Measurements from ENCODE around the gene LRP6. TPM values are rescaled to one million over a fixed set of nuclear protein-coding genes. Genes with fewer than 3 reads are reported as not detected.

Gene LRP6
- total and polyA plus RNA-seq, 2 of the 13 experiments (the other 11 are each of a cell fraction or from before 2014, with no cell fraction given), result 33.8 to 42.0 TPM

DNA sequence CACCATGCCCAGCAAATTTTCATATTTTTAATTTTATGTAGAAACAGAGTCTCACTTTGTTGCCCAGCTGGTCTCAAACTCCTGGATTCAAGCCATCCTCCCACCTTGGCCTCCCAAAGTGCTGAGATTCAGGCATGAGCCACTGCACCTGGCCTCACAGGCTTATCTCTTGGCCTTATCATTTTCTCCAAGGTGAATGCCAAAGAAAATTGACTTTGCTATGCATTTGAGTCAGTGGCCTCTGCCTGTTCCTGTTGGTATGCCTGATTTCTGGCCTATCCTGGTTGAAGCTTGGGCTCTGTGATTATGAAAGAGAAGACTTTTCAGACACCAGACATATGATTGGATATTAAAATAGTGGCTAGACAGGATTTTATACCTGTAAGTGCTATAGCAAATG, 49.0 kb upstream of the LRP6 start:
- DNase-seq (ENCODE audit: low spot score), result no peak
- no peak for TF ChIP-seq MED8 (CRISPR knock-in tag; IDR thresholded peaks at IDR 0.05; ENCODE audit: insufficient replicate concordance)
- no peak for TF ChIP-seq ZNF17 (CRISPR knock-in tag; IDR thresholded peaks at IDR 0.05)
- no peak for TF ChIP-seq ZNF260 (CRISPR knock-in tag; IDR thresholded peaks at IDR 0.05; ENCODE audit: borderline replicate concordance, low read depth)
- TF ChIP-seq ZNF768 (CRISPR knock-in tag; IDR thresholded peaks at IDR 0.05), result no peak
- TF ChIP-seq, protein P1, sequence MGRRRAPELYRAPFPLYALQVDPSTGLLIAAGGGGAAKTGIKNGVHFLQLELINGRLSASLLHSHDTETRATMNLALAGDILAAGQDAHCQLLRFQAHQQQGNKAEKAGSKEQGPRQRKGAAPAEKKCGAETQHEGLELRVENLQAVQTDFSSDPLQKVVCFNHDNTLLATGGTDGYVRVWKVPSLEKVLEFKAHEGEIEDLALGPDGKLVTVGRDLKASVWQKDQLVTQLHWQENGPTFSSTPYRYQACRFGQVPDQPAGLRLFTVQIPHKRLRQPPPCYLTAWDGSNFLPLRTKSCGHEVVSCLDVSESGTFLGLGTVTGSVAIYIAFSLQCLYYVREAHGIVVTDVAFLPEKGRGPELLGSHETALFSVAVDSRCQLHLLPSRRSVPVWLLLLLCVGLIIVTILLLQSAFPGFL (CRISPR knock-in tag; IDR thresholded peaks at IDR 0.05), result no peak
- TF ChIP-seq, protein P2, sequence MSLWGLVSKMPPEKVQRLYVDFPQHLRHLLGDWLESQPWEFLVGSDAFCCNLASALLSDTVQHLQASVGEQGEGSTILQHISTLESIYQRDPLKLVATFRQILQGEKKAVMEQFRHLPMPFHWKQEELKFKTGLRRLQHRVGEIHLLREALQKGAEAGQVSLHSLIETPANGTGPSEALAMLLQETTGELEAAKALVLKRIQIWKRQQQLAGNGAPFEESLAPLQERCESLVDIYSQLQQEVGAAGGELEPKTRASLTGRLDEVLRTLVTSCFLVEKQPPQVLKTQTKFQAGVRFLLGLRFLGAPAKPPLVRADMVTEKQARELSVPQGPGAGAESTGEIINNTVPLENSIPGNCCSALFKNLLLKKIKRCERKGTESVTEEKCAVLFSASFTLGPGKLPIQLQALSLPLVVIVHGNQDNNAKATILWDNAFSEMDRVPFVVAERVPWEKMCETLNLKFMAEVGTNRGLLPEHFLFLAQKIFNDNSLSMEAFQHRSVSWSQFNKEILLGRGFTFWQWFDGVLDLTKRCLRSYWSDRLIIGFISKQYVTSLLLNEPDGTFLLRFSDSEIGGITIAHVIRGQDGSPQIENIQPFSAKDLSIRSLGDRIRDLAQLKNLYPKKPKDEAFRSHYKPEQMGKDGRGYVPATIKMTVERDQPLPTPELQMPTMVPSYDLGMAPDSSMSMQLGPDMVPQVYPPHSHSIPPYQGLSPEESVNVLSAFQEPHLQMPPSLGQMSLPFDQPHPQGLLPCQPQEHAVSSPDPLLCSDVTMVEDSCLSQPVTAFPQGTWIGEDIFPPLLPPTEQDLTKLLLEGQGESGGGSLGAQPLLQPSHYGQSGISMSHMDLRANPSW (CRISPR knock-in tag; IDR thresholded peaks at IDR 0.05; ENCODE audit: borderline replicate concordance), result no peak
- TF ChIP-seq POLR2G (IDR thresholded peaks at IDR 0.05; ENCODE audit: low read depth, low read length), result no peak
- TF ChIP-seq, protein P3, sequence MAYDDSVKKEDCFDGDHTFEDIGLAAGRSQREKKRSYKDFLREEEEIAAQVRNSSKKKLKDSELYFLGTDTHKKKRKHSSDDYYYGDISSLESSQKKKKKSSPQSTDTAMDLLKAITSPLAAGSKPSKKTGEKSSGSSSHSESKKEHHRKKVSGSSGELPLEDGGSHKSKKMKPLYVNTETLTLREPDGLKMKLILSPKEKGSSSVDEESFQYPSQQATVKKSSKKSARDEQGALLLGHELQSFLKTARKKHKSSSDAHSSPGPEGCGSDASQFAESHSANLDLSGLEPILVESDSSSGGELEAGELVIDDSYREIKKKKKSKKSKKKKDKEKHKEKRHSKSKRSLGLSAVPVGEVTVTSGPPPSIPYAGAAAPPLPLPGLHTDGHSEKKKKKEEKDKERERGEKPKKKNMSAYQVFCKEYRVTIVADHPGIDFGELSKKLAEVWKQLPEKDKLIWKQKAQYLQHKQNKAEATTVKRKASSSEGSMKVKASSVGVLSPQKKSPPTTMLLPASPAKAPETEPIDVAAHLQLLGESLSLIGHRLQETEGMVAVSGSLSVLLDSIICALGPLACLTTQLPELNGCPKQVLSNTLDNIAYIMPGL (CRISPR knock-in tag; IDR thresholded peaks at IDR 0.05; ENCODE audit: borderline replicate concordance in 1 of 2, low read depth in 1 of 2), result no peak
- TF ChIP-seq, protein P4, sequence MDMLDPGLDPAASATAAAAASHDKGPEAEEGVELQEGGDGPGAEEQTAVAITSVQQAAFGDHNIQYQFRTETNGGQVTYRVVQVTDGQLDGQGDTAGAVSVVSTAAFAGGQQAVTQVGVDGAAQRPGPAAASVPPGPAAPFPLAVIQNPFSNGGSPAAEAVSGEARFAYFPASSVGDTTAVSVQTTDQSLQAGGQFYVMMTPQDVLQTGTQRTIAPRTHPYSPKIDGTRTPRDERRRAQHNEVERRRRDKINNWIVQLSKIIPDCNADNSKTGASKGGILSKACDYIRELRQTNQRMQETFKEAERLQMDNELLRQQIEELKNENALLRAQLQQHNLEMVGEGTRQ (IDR thresholded peaks at IDR 0.05; ENCODE audit: low read depth, low read length), result no peak
- TF ChIP-seq, protein P4 (CRISPR knock-in tag; IDR thresholded peaks at IDR 0.05; ENCODE audit: borderline replicate concordance), result no peak
- no peak for TF ChIP-seq NBN (conservative IDR thresholded peaks at IDR 0.05)
- TF ChIP-seq ZNF672 (CRISPR knock-in tag; IDR thresholded peaks at IDR 0.05), result no peak
- no TSS peak for BruUV-seq (replicated peaks)
- H3K27ac ChIP-seq (ENCODE audit: extremely low read length, insufficient read depth, low read length), result peak overlapping the region; percentile 13
- no peak overlapping the region for H2AFZ ChIP-seq (ENCODE audit: low read length)
- H3K27me3 ChIP-seq (ENCODE audit: control insufficient read depth in 1 of 2, insufficient read depth in 2 of 2, low read length in 2 of 2), result no peaks in the 10 kb centered on the region
- peaks cover 71% of the 10 kb centered on the region for H3K4me1 ChIP-seq (ENCODE audit: insufficient read depth, low read length)
- CTCF ChIA-PET (ENCODE audit: low intra/inter-chr PET ratio, low total read pairs), result no interaction called here
- intact Hi-C loops (cut with micrococcal nuclease; ENCODE audit: unreplicated experiment) (no loop called here), in situ Hi-C loops (cut with HindIII; ENCODE audit: extremely low pct_ligation_motif_present, low pct_unique_long_range_greater_than_20kb) (loop anchor here (25.0 kb wide), 1 partner anchor 754 kb away; no protein-coding TSS in a partner anchor)
- no peak for ATAC-seq
- no peaks in the 10 kb centered on the region for H3K36me3 ChIP-seq (replicated peaks in 1 of 2; ENCODE audit: control insufficient read depth in 1 of 2, insufficient read depth in 2 of 2, low read length in 2 of 2)
- no peaks in the 10 kb centered on the region for H4K20me1 ChIP-seq (ENCODE audit: insufficient read depth, low read length)
- POLR2A ChIA-PET, result no interaction called here
- no peaks in the 10 kb centered on the region for H3K79me2 ChIP-seq (ENCODE audit: insufficient read depth, low read length)
- no peak overlapping the region for H3K4me3 ChIP-seq (replicated peaks in 1 of 3; ENCODE audit: insufficient read depth in 1 of 3, low read depth in 2 of 3, low read length in 3 of 3)
- no peak overlapping the region for H3K4me2 ChIP-seq (ENCODE audit: low read depth, low read length)
- peak overlapping the region; percentile 22; the same call in 1 of the 2 replicates for H3K9ac ChIP-seq (ENCODE audit: insufficient read depth, low read depth, low read length)
- no peaks in the 10 kb centered on the region for H3K9me3 ChIP-seq (ENCODE audit: low read length)
- FAIRE-seq, result no peak

All from HepG2 (cell line).